ENCODE results near the gene CATSPERZ. TPM values are rescaled to one million over a fixed set of nuclear protein-coding genes. Genes with fewer than 3 reads are reported as not detected.
"Not testable (repeated sequence)": the region's sequence is repeated elsewhere in the genome, so short reads cannot be mapped to it uniquely, and the experiment has no call there.

The CATSPERZ gene
- total RNA-seq, 2 experiments from 2014 or later: 0.67 TPM; not detected in 1

DNA sequence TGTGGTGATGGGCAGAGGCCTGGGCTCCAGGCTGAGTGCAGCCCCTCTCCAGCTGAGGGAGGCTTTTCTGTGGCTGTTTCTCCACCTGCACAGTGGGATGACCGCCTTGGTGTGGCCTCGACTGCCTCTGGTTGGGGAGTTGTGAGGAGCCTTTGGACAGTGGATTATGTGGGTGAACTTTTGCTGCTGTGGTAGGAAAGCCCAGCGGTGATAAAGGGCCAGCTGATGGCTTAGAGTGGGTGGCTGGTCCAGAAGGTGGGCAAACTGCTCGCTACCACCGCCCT, 3.8 kb downstream of the CATSPERZ start:
- intact Hi-C loops (cut with micrococcal nuclease): loop anchor here (1.0 to 2.0 kb wide), 3 partner anchors 100 to 475 kb away; partner anchors contain the start of genes MARK2 and SF1
- Mint-ChIP-seq H3K4me3 (peak overlapping the region; percentile 88), H3K4me1 (ENCODE audit: low read depth) (peaks cover 36% of the 10 kb centered on the region), H3K27ac (no peak overlapping the region), H3K9me3 (no peaks in the 10 kb centered on the region), H3K27me3 (ENCODE audit: low read depth) (peaks cover 21% of the 10 kb centered on the region), H3K36me3 (ENCODE audit: low read depth) (peaks cover 9% of the 10 kb centered on the region)
- no peak for DNase-seq
- CTCF ChIA-PET: interaction anchor here (0.8 to 5.2 kb wide), 21 partner anchors 13 to 119 kb away, joined by 3 to 89 read pairs (median 5); partner anchors contain the start of genes BAD, FERMT3, KCNK4 and PLCB3

DNA sequence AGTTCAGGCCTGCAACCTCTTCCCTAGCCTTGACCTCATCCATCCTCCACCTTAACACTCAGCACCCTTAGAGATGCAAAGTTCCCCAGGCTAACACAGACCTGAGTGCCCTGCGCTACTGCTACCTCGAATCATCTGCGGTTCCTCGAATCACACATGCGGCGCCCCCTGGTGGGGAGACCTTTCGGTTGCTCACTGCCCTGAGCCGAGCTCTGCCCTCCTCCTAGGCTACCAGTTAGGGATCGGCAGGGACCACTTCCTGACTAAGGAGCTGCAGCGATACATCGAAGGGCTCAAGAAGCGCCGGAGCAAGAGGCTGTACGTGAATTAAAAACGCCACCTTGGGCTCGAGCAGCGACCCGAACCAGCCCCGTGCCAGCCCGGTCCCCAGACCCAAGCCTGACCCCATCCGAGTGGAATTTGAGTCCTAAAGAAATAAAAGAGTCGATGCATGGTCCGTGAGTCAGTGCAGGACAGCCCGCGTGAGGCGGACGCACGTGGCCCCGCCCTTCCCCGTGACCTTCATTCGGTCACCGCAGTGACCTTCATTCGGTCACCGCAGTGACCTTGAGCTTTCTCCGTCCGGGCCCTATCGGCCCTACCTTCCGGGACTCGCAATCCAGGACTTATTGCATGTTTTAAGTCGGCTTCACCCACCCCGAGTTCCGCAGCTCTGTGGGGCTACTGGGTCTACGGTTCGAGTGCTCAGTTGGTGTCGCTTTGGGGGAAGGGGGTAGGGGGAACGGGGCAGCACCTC, 4.3 kb downstream of the CATSPERZ start:
- peak overlapping the region; percentile 91 for H3K27ac Mint-ChIP-seq

DNA sequence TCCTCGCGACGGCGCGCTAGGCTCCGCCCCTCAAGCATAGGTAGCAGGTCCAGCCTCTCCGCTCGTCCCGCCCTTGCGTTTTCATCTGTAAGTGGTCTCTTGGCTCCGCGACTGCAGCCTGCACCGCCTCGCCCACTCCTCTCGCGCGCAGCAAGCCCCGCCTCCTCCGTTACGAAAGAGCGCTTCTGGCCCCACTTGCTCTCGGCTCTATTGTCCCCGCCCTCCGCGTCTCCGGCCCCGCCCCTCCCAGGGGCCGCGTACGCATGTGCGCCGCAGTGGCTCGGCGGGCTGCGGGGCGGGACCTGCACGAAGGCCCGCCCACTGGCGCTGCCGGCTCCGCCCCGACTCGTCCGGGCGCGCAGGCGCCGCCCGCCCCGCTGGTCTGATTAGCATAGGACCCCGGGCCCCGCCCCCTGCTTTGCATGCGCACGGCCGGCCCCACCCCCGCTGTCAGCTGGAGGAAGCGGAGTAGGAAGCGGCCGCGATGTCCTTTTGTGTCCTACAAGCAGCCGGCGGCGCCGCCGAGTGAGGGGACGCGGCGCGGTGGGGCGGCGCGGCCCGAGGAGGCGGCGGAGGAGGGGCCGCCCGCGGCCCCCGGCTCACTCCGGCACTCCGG, 5.0 kb downstream of the CATSPERZ start, which contains the start of gene ESRRA:
TSS of gene ESRRA (plus strand) at position 450 of the 616 bp plus-strand sequence. CDS start 1,656 bp downstream, outside the sequence.
- H3K4me1 Mint-ChIP-seq (ENCODE audit: low read depth): peaks cover 39% of the 10 kb centered on the region
- no peaks in the 10 kb centered on the region for H3K9me3 Mint-ChIP-seq
- intact Hi-C loops (cut with micrococcal nuclease): loop anchor here (1.0 to 2.0 kb wide), 13 partner anchors 12 to 474 kb away; partner anchors contain the start of genes CCDC88B, COX8A, DNAJC4 and FKBP2
- H3K36me3 Mint-ChIP-seq (ENCODE audit: low read depth): peaks cover 9% of the 10 kb centered on the region
- peak within 1 kb of the TSS; percentile 91 for H3K4me3 Mint-ChIP-seq
- peak within 1 kb of the TSS; percentile 91 for H3K27ac Mint-ChIP-seq
- DNase-seq: peak; percentile 100
- peaks cover 12% of the 10 kb centered on the region for H3K27me3 Mint-ChIP-seq (ENCODE audit: low read depth)
- CTCF ChIA-PET: interaction anchor here (0.6 to 5.2 kb wide), 23 partner anchors 10 to 120 kb away, joined by 3 to 89 read pairs (median 4); partner anchors contain the start of genes BAD, FERMT3, GPR137 and KCNK4

More for the DNA sequence above, 4.3 kb downstream of the CATSPERZ start:
- Mint-ChIP-seq H3K9me3 (no peaks in the 10 kb centered on the region), H3K4me3 (peak overlapping the region; percentile 88), H3K27me3 (ENCODE audit: low read depth) (peaks cover 19% of the 10 kb centered on the region), H3K36me3 (ENCODE audit: low read depth) (peaks cover 9% of the 10 kb centered on the region), H3K4me1 (ENCODE audit: low read depth) (peaks cover 39% of the 10 kb centered on the region)
- CTCF ChIA-PET: interaction anchor here (0.6 to 5.2 kb wide), 30 partner anchors 9 to 119 kb away, joined by 3 to 89 read pairs (median 4); partner anchors contain the start of genes BAD, FERMT3, GPR137 and KCNK4
- intact Hi-C loops (cut with micrococcal nuclease): loop anchor here (1.0 to 2.0 kb wide), 14 partner anchors 13 to 474 kb away; partner anchors contain the start of genes CCDC88B, COX8A, DNAJC4 and FKBP2
- DNase-seq: peak; percentile 98

DNA sequence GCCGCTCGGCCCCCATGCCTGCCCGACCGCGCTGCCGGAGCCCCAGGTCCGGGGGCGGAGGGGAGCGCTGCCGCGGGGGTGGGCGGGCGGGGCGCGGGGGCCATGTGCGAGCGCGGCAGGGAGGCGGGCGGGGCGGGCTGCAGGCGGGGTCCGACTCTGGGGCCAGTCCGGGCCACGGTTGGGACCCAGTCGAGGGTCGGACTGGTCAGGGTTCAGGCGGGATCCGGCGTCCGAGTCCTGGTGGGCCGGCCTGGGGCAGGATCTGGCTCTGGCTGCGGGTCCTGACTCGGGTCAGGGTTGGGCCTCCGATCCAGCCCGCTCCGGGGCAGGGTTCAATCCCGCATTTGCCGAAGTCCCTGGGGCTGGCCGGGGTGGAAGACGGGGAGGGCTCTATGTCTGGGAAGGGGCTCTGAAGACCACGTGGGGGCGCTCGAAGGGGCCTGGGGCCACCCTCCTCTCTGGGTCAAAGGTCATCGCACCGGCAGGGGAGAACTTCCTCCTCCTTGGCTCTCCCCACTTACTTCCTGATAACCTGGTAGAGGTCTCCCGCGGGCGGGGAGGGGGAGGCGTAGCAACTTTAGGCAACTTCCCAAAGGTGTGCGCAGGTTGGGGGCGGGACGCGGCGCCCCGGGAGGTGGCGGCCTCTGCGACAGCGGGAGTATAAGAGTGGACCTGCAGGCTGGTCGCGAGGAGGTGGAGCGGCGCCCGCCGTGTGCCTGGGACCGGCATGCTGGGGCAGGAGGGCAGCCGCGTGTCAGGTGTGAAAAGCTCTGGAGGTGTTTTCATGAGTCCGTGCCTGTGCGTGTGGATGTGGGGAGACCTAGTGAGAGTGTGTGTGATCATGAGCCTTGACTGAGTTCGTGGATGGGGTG, 5.8 kb downstream of the CATSPERZ start:
- H3K27me3 Mint-ChIP-seq (ENCODE audit: low read depth): peaks cover 5% of the 10 kb centered on the region
- CTCF ChIA-PET: interaction anchor here (2.7 kb wide), 1 partner anchor 55 kb away, joined by 23 read pairs; the partner anchor contains the start of gene PLCB3
- H3K4me3 Mint-ChIP-seq: peak overlapping the region; percentile 91
- H3K4me1 Mint-ChIP-seq (ENCODE audit: low read depth): peaks cover 35% of the 10 kb centered on the region
- intact Hi-C loops (cut with micrococcal nuclease): loop anchor here (1.0 to 2.0 kb wide), 14 partner anchors 11 to 473 kb away; partner anchors contain the start of genes CCDC88B, COX8A, DNAJC4 and FKBP2
- H3K36me3 Mint-ChIP-seq (ENCODE audit: low read depth): peaks cover 9% of the 10 kb centered on the region
- H3K27ac Mint-ChIP-seq: peak overlapping the region; percentile 87
- peak; percentile 82 for DNase-seq
- H3K9me3 Mint-ChIP-seq: no peaks in the 10 kb centered on the region

DNA sequence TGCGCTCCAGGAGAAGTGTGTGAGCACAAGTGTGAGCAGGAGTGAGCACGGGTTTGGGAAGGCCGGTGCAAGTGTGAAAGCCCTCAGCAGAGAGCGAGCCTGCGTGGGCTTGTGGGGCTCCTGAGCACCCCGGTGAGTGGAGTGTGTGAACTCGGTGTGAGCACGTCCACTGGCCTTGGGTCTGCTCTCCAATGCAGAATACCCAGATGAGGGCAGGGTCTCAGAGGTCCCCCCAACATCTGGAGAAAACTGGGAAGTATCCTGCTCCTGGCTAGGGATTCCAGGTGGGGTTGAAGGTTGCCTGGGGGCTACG, 6.4 kb downstream of the CATSPERZ start:
- CTCF ChIA-PET: no interaction called here
- H3K4me3 Mint-ChIP-seq: peak overlapping the region; percentile 91
- H3K9me3 Mint-ChIP-seq: no peaks in the 10 kb centered on the region
- H3K4me1 Mint-ChIP-seq (ENCODE audit: low read depth): peaks cover 35% of the 10 kb centered on the region
- peaks cover 4% of the 10 kb centered on the region for H3K27me3 Mint-ChIP-seq (ENCODE audit: low read depth)
- intact Hi-C loops (cut with micrococcal nuclease): loop anchor here (1.0 kb wide), 1 partner anchor 49 kb away; no protein-coding TSS in a partner anchor
- peak overlapping the region; percentile 87 for H3K27ac Mint-ChIP-seq
- no peak for DNase-seq
- peaks cover 9% of the 10 kb centered on the region for H3K36me3 Mint-ChIP-seq (ENCODE audit: low read depth)

DNA sequence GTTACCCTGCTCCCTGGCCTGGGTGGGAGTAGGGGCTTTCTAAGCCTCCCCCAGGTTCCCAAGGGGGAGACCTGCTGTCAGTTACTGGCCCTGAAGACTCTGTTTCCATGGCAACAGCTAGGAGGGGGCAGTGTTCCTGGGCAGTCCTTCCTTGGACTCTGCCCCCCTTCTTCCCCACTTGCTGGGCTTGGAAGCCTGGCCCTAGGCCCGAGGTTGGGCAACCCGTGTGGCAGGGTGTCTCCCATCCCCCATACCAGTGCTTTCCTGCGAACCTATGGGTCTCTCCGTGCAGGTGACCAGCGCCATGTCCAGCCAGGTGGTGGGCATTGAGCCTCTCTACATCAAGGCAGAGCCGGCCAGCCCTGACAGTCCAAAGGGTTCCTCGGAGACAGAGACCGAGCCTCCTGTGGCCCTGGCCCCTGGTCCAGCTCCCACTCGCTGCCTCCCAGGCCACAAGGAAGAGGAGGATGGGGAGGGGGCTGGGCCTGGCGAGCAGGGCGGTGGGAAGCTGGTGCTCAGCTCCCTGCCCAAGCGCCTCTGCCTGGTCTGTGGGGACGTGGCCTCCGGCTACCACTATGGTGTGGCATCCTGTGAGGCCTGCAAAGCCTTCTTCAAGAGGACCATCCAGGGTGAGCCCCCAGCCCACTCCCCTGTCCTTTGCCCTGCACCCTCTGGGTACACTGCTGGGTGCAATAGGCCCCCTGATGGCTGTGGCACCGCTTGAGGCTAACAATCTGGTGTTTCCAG, 6.9 kb downstream of the CATSPERZ start:
- H3K4me1 Mint-ChIP-seq (ENCODE audit: low read depth): peaks cover 35% of the 10 kb centered on the region
- intact Hi-C loops (cut with micrococcal nuclease): loop anchor here (1.0 kb wide), 1 partner anchor 48 kb away; no protein-coding TSS in a partner anchor
- no peaks in the 10 kb centered on the region for H3K9me3 Mint-ChIP-seq
- H3K4me3 Mint-ChIP-seq: peak overlapping the region; percentile 91
- DNase-seq: no peak
- peaks cover under 1% of the 10 kb centered on the region for H3K27me3 Mint-ChIP-seq (ENCODE audit: low read depth)
- peaks cover 9% of the 10 kb centered on the region for H3K36me3 Mint-ChIP-seq (ENCODE audit: low read depth)
- CTCF ChIA-PET: interaction anchor here (0.6 to 1.5 kb wide), 4 partner anchors 11 to 419 kb away, joined by 3 to 10 read pairs (median 4); partner anchors contain the start of genes PRDX5 and TRMT112
- H3K27ac Mint-ChIP-seq: peak overlapping the region; percentile 87

DNA sequence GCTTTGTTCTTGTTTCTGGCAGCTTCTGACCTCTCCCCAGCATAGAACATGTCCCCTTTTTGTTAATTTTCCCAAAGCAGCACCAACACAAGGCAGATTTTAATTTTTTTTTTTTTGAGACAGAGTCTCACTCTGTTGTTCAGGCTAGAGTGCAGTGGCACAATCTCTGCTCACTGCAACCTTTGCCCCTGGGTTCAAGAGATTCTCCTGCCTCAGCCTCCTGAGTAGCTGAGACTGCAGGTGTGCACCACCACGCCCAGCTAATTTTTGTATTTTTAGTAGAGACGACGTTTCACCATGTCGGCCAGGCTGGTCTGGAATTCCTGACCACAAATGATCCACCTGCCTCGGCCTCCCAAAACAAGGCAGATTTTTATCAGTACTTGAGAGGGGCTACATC, 7.6 kb downstream of the CATSPERZ start:
- DNase-seq; H3K36me3 Mint-ChIP-seq (ENCODE audit: low read depth); H3K9me3 Mint-ChIP-seq; H3K27me3 Mint-ChIP-seq (ENCODE audit: low read depth); intact Hi-C loops (cut with micrococcal nuclease): not testable (repeated sequence)
- peak overlapping the region; percentile 22 for H3K27ac Mint-ChIP-seq
- peaks cover 41% of the 10 kb centered on the region for H3K4me1 Mint-ChIP-seq (ENCODE audit: low read depth)
- peak overlapping the region; percentile 91 for H3K4me3 Mint-ChIP-seq
- CTCF ChIA-PET: interaction anchor here (0.6 to 1.5 kb wide), 4 partner anchors 10 to 419 kb away, joined by 3 to 10 read pairs (median 4); partner anchors contain the start of genes PRDX5 and TRMT112

DNA sequence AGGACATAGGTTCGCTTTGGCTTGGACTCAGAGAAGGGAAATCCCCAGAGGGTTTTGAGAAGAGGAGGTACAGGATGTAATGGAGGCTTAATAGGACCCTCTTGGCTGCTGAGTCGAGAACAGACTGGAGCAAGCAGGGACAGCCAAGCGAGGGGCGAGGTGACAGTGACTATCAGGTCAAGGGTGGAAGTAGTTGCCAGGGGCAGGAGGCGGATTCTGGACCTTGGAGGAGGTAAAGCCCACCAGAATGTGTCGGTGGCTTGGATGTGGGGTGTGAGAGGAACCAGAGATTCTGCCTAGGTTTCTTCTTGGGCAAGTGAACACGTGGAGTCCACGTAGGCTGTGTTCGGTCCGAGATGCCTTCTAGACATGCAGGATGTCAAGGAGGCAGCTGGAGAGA, 12.8 kb downstream of the CATSPERZ start:
- no peak for DNase-seq
- peaks cover 12% of the 10 kb centered on the region for H3K36me3 Mint-ChIP-seq (ENCODE audit: low read depth)
- intact Hi-C loops (cut with micrococcal nuclease): no loop called here
- no peaks in the 10 kb centered on the region for H3K27me3 Mint-ChIP-seq (ENCODE audit: low read depth)
- peak overlapping the region; percentile 25 for H3K27ac Mint-ChIP-seq
- CTCF ChIA-PET: interaction anchor here (1.2 to 2.2 kb wide), 2 partner anchors 42 to 109 kb away, joined by 3 to 7 read pairs; no protein-coding TSS in a partner anchor
- H3K9me3 Mint-ChIP-seq: no peaks in the 10 kb centered on the region
- H3K4me3 Mint-ChIP-seq: no peak overlapping the region
- H3K4me1 Mint-ChIP-seq (ENCODE audit: low read depth): peaks cover 35% of the 10 kb centered on the region

DNA sequence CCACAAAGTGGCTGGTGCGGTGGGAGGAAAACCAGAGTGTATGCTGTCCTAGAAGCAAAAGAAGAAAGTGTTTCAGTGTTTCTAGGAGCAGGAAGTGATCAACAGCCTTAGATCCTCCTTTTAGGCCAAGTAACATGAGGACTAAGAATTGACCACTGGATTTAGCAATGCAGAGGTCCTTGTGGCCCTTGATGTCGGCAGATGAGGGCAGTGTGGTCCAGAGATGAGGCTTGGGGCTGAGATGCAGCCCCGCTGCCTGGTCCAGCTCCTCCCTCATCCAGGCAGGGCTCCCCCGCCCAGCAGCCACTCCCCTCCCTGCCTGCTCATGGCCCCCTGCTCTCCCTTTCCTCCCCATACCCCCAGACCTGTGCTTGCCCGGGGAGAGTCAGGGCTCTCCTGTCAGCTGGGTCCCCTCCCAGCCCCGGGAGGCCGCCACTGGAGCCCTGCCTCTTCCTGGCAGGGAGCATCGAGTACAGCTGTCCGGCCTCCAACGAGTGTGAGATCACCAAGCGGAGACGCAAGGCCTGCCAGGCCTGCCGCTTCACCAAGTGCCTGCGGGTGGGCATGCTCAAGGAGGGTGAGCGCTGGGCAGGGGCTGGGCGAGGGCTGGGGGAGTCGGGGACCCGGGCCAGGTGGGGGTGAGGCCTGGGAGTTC, 13.5 kb downstream of the CATSPERZ start:
- intact Hi-C loops (cut with micrococcal nuclease): no loop called here
- Mint-ChIP-seq H3K9me3 (no peaks in the 10 kb centered on the region), H3K4me1 (ENCODE audit: low read depth) (peaks cover 36% of the 10 kb centered on the region), H3K27ac (peak overlapping the region; percentile 25), H3K27me3 (ENCODE audit: low read depth) (no peaks in the 10 kb centered on the region), H3K36me3 (ENCODE audit: low read depth) (peaks cover 14% of the 10 kb centered on the region), H3K4me3 (no peak overlapping the region)
- no peak for DNase-seq
- CTCF ChIA-PET: interaction anchor here (1.2 to 2.2 kb wide), 2 partner anchors 41 to 109 kb away, joined by 3 to 7 read pairs; no protein-coding TSS in a partner anchor

DNA sequence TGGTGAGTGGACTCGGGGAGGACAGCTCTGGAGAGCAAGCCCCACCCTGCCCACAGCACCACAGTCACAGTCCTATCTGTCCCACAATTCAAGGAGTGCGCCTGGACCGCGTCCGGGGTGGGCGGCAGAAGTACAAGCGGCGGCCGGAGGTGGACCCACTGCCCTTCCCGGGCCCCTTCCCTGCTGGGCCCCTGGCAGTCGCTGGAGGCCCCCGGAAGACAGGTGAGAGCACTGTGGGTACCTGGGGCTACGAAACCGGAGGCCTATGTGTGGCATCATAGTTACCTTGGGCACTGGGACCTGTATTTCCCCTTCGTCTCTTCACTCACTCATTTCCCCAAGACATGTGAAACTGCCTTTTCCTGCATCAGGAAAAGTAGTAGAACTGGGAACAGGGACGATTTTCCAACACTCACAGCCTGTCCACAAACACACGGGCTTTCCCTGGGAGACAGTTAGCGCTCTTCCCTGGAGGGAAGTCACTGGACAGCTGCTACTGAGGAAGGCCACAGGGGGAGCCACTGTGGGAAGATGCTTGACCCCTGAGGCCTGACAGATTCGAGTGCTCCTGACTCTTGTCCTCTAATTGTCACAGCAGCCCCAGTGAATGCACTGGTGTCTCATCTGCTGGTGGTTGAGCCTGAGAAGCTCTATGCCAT, 14.1 kb downstream of the CATSPERZ start:
- H3K27me3 Mint-ChIP-seq (ENCODE audit: low read depth): no peaks in the 10 kb centered on the region
- peaks cover 14% of the 10 kb centered on the region for H3K36me3 Mint-ChIP-seq (ENCODE audit: low read depth)
- no peak overlapping the region for H3K27ac Mint-ChIP-seq
- intact Hi-C loops (cut with micrococcal nuclease): no loop called here
- H3K4me1 Mint-ChIP-seq (ENCODE audit: low read depth): peaks cover 38% of the 10 kb centered on the region
- CTCF ChIA-PET: interaction anchor here (2.2 kb wide), 1 partner anchor 40 kb away, joined by 7 read pairs; no protein-coding TSS in a partner anchor
- no peak overlapping the region for H3K4me3 Mint-ChIP-seq
- no peak for DNase-seq
- H3K9me3 Mint-ChIP-seq: no peaks in the 10 kb centered on the region

Measured in activated naive CD4-positive, alpha-beta T cell treated with anti-CD3 and anti-CD28 coated beads for 36 hours (primary cell).